Measurements from ENCODE around the gene CSK.

DNA sequence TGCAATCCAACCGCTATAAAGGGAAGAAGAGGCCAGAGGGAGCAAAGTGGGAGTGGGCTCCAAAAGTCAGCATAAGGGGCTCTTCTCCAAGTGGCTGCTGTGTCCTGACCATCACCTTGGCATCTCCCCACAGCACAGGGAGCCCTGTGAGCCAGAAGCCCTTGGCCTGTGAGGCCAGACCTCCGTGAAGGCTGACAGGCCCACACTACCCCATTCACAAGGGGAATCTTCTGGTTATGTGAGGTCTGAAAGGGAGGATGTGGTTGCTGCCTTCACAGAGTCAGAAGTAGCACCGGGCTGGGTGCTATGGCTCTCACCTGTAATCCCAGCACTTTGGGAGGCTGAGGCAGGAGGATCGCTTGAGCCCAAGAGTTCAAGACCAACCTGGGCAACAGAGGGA lies 63.7 kb downstream of the CSK start:
- TF ChIP-seq, protein P1, sequence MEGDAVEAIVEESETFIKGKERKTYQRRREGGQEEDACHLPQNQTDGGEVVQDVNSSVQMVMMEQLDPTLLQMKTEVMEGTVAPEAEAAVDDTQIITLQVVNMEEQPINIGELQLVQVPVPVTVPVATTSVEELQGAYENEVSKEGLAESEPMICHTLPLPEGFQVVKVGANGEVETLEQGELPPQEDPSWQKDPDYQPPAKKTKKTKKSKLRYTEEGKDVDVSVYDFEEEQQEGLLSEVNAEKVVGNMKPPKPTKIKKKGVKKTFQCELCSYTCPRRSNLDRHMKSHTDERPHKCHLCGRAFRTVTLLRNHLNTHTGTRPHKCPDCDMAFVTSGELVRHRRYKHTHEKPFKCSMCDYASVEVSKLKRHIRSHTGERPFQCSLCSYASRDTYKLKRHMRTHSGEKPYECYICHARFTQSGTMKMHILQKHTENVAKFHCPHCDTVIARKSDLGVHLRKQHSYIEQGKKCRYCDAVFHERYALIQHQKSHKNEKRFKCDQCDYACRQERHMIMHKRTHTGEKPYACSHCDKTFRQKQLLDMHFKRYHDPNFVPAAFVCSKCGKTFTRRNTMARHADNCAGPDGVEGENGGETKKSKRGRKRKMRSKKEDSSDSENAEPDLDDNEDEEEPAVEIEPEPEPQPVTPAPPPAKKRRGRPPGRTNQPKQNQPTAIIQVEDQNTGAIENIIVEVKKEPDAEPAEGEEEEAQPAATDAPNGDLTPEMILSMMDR (IDR thresholded peaks at IDR 0.05) = no peak
- TF ChIP-seq POLR2AphosphoS5 (IDR thresholded peaks at IDR 0.05) (no peak), POLR2A (IDR thresholded peaks at IDR 0.05) (no peak)
